ENCODE data around the gene SLC12A8. TPM values are rescaled to one million over a fixed set of nuclear protein-coding genes. Genes with fewer than 3 reads are reported as not detected.
"Not testable (repeated sequence)": the region's sequence is repeated elsewhere in the genome, so short reads cannot be mapped to it uniquely, and the experiment has no call there.

SLC12A8 gene
- total RNA-seq, 1 donor from 2014 or later, result 2.4 TPM

- no peak for FAIRE-seq
- no peak for DNase-seq (ENCODE audit: low spot score in 2 of 2)
Observed at GRCh38 chr3:125083776-125084175, 128.8 kb downstream of the SLC12A8 start.

DNA sequence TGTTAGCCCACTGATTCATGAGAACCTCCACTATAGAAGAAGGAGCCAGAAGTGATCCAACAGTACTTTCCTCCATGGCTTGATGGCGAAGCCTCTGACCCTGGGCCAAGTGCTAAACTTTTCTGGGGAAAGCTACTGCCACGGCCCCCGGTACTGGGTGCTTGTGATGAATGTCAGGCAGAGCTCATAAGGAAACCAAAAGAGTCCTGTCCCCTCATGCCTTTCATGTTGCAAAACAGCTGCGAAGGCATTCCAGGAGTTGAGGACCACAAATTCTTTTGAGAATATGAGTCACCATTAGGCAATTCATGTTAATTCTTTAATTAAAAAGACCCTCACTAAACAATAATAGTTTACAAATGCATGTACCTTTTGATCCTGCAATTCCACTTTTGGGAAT lies 130.2 kb downstream of the SLC12A8 start:
- FAIRE-seq; DNase-seq (ENCODE audit: low spot score in 2 of 2): not testable (repeated sequence)

GRCh38 chr3:125080077-125080476 lies 132.5 kb downstream of the SLC12A8 start:
- no peak for FAIRE-seq
- no peak for DNase-seq (ENCODE audit: low spot score in 2 of 2)

GRCh38 chr3:125079675-125080045 lies 132.9 kb downstream of the SLC12A8 start:
- DNase-seq (ENCODE audit: low spot score in 2 of 2) (no peak), FAIRE-seq (no peak)

DNA sequence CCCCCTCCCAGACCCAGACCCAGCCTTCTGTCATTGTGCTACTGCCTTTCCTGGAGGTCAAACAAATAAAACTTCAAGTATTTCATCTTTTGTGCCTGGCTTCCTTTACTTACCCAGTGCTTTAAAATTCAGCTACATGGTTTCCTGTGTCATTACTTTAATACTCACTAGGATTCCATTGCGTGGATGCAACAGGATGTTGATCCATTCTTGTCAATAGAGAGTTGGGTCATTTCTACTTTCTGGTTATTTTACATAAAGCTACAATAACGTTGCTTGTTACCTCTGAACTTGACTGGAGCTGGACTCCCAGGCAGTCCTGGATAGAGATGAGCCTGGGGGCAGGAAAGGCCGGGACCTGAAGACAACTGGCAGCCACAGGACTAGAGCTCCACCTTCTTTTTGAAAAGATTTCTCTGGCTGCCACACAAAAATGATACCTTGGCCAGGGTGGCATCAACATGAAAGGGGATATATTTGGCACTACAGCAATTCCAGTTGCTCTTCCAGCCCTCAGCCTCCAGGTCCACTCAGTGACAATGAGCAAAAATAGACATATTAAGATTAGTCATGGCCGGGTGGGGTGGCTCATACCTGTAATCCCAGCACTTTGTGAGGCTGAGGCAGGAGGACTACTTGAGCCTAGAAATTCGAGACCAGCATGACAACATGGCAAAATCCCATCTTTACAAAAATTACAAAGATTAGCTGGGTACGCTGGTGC lies 133.4 kb downstream of the SLC12A8 start:
- DNase-seq (ENCODE audit: low spot score in 2 of 2) (no peak), FAIRE-seq (no peak)

- no peak for FAIRE-seq
- DNase-seq (ENCODE audit: low spot score in 2 of 2), result no peak
Observed at GRCh38 chr3:125077864-125078263, 134.7 kb downstream of the SLC12A8 start.

DNA sequence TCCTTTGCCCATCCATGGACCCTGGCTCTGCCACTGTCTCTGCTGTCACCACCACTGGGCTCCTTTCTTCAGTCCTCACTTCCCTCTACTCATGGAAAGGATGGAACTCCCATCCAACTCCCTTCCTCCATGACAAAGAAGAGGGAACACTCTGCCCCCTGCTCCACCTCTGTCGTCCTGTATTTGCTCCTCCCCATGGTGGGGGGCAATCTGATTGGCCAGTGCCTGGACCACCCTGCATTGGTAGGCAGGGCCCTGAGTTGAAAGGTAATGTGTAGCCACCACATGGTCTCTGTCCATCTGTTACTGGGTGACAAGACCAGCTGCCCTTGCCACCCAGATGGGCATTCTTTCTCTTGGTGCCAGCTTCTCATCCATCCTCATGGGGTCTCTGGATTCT lies 136.1 kb downstream of the SLC12A8 start:
- no peak for FAIRE-seq
- DNase-seq (ENCODE audit: low spot score in 2 of 2), result no peak

- FAIRE-seq, result no peak
- DNase-seq (ENCODE audit: low spot score in 2 of 2), result no peak
Observed at GRCh38 chr3:125075738-125076137, 136.8 kb downstream of the SLC12A8 start.

DNA sequence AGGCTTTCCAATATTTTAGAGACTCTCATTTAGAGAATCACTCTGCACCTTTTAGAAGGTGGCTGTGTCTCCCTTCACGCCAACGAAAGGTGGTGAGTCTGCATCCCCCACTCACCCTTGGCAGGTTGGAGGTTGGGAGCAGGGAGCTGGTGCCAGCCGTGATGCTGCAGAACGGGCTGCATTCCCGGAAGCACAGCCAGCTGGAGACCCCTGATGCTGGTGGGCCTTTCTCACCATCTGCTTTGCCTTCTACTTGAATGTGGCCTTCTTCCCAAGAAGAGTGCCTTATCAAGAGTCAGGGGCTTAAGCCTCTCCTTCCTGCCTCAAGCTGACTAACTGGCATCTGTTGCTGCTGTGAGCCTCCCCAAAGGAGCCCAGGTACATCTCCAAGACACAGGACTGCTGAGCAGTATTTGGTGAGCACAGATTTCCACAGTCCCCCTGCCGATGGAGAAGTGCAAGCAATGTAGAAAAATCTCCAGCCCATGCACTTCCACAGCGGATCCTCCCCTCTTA lies 139.1 kb downstream of the SLC12A8 start:
- DNase-seq (ENCODE audit: low spot score in 2 of 2) (no peak), FAIRE-seq (no peak)

- DNase-seq (ENCODE audit: low spot score in 2 of 2) (no peak), FAIRE-seq (no peak)
Observed at GRCh38 chr3:125072749-125073389, 139.7 kb downstream of the SLC12A8 start.

DNA sequence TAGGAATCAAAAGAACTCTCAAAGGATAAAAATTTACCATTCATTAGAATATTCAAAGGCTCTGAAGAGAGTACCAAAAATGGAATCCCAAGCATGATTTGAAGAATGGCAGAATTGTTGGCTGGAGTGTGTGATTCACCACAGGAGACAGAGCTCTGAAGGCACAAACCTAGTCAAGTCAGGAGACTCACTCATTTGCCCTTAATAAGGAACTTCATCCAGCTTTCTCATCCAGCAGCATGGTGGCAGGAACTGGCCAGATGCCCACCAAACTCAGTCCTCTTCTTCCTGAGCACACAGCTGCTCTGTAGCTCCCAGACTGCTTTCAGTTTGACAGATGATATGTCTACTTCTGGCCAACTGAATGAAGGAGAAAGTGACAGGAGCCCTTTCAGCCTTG lies 140.2 kb downstream of the SLC12A8 start:
- no peak for FAIRE-seq
- DNase-seq (ENCODE audit: low spot score in 2 of 2), result no peak

DNA sequence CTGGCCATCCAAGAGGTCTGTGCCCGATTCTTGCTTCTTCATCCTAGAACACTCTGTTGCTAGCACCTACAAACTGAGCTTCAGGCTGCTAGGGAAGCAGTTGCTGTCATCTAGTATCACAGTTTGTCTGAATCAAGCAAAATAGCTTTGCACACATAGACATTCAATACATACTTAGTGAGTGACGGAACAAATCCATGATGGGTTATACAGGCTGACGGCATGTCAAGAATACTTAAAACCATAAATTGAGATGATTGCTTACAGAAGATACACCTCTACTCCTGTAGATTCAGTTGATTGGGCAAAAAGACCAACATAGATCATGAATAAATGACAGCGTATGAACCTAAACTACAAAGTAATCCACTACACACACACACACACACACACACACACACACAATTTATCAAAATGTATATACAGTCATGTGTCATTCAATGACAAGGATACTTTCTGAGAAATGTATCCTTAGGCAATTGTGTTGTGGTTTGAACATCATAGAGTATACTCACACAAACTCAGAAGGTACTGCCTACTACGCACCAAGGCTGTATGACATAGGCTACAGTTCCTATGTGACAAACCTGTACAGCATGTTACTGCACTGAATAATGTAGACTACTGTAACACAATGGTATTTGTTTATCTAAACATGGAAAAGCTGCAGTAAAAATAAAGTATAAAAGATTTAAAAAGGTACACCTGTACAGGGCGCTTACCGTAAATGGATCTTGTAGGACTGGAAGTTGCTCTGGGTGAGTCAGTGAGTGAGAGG lies 142.4 kb downstream of the SLC12A8 start:
- FAIRE-seq (no peak), DNase-seq (ENCODE audit: low spot score in 2 of 2) (no peak)

GRCh38 chr3:125069452-125069851 lies 143.1 kb downstream of the SLC12A8 start:
- FAIRE-seq (no peak), DNase-seq (ENCODE audit: low spot score in 2 of 2) (no peak)

- DNase-seq (ENCODE audit: low spot score in 2 of 2), result no peak
Observed at GRCh38 chr3:125068265-125068664, 144.3 kb downstream of the SLC12A8 start.

GRCh38 chr3:125067225-125067624 lies 145.3 kb downstream of the SLC12A8 start:
- FAIRE-seq (no peak), DNase-seq (ENCODE audit: low spot score in 2 of 2) (no peak)

More at GRCh38 chr3:125068265-125068664, 144.3 kb downstream of the SLC12A8 start:
- no peak for FAIRE-seq

DNA sequence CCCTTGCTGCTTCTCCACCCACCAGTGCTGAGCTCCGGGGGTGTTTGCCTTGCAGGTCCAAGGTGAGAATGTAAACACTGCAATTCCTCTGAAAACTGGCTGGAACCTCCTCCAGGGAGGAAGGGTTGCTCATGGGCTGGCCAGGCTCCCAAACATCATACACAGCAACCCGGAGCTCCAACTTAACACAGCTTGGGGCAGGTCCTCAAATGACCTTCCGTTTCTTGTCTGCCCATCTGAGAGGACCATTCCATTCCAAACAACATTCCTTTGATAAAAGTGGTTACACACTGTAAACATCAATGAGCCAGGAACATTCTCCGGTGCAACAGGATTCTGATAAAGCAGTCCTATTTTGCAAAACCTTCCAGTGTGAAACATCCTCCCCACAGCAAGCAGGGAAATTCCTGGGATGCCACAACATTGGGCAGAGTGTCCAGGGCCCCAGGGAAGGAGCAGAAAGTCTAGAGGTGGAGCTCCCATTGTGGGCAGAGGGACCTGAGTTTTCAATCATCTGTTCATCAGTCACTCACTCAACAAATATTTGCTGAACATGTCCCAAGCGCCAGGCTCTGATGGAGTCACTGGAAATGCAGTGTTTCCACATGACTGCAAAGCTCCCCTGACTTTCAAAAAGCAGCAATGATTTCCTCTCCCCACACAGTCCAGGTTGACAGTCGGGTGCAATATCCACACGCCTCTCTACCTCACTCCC lies 149.5 kb downstream of the SLC12A8 start:
- FAIRE-seq (no peak), DNase-seq (ENCODE audit: low spot score in 2 of 2) (no peak)

DNA sequence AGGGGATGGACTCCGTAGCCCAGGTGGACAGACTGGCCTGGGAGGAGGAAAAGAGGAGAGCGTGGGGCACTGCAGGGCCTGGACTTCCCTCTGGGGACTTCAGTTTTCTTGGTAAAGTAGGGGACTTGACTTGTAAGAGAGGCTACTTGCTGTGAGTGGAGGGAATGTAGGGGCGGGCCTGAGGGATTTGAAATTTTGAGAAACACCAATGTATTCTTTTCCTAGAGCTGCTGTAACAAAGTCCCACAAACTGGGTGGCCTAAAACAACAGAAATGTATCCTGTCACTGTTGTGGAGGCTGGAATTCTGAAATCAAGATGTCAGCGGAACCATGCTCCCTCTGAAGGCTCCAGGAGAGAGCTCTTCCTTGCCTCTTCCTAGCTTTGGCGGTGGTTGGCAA lies 150.9 kb downstream of the SLC12A8 start:
- DNase-seq (ENCODE audit: low spot score in 2 of 2) (no peak), FAIRE-seq (no peak)

DNA sequence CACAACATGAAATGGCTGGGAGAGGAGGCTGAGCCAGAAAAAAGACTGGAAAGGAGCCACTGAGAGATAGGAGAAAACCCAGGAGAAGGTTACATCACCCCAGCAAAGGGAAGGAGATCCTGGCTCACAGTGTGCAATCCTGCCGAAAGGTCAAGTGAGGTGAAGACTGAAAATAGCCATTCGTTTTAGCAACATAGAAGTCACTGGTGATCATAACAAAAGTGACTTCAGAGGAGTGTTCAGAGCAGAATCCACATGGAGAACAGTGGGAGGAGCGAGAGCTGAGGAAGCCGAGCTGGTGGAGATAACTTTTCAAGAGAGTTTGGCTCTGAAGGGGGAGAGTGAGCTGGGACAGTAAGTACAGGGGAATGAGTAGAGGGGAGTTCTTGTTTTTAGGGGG lies 151.4 kb downstream of the SLC12A8 start:
- FAIRE-seq, result no peak
- DNase-seq (ENCODE audit: low spot score in 2 of 2), result no peak

DNA sequence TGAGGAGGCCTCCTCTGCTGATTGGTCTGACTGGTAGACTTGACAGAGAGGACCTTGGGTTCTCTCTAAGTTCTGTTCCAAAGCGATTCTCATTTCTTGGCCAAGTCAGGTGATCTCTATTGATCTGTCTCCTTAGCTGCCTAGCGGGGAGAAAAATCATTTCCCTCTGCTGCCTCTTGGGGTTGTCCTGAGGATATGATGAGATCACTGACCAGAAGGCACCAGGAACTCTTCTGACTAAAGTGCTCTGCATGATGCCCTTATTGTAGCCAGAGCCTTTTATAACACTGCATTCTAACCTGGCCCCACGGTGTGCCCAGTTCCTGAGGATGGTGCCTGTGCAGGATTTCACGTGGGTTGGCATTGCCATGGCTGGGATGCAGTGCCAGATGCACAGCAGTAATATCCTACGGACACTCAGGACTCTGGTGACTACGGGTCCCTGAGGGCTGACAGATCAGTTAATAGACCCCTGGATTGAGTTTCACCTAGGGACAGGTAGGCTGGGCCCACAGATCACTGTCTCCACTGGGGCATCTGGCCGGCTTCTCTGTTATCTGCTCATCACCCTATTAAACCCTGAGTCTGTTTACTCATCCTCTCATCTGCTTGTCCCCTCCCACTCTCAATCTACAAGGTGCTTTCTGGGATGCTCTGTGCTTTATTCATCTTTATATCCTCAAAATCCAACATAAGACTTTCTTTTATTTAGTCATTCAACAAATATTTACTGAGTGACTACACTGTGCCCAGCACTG lies 152.9 kb downstream of the SLC12A8 start:
- FAIRE-seq (no peak), DNase-seq (ENCODE audit: low spot score in 2 of 2) (no peak)

- FAIRE-seq, result no peak
- no peak for DNase-seq (ENCODE audit: low spot score in 2 of 2)
Observed at GRCh38 chr3:125058959-125059358, 153.6 kb downstream of the SLC12A8 start.

All from frontal cortex (tissue), 4 donors.